T1000 (cell line): ENCODE results near the gene KATNB1.
"Not testable (repeated sequence)": the region's sequence is repeated elsewhere in the genome, so short reads cannot be mapped to it uniquely, and the experiment has no call there.

Experiments
- DNase-seq: peaks from one replicate; lab custom pipeline; 2025; ENCODE audit warnings: mixed read lengths; lab: John Stamatoyannopoulos, UW

KATNB1 gene

DNA sequence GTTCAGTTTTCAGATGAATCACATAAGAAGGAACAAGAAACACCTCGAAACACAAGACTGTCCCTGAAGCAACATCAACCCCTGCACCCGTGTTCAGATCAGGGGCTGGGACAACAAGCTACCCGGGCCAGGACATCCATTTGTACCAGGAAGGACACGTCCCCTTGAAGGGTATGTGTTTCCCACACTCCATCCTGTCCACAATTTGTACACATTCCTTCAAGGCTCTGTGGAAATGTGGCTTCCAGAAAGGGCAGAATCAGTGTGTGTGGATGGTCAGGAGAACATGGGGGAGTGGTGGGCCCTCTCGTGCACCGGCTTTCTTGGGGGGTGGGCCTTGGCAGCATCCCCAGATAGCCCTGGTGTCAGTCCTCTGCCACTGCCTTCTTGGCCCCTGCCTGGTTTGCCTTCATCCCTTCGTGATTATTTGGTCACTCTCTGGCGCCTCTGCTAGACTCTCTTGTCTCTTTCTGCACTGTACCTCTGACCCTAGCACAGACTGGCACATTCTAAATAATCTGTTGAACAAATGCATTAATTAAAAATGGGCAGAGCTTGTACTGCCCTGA lies 56.4 kb downstream of the KATNB1 start:
- no peak for DNase-seq

DNA sequence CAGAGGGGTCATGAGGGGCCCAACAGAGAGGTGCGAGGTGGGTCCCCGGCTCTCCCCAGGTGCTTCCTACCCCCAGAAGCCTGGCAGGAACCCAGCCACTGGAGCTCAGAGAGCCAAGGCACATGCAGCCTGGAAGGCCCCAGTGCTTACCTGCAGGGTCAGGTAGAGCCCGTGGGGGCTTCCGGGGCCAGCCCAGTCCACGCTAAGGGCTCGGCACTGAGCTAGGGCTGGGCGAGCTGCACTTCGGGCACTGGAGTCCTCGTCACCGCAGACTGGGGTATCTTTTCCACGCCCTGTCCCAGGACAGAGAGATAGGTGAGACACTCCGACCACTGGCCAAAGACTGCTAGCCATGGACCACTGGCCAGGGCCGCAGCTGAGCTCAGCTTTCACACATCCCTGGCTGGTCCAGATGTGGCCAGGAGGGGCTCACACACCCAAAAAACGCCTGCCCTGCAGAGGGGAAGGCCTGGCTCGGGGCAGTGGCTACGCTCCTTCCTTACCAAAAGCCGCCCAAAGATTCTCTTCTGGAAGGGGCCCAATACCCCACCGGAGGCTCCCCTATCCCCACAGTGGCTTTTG lies 59.4 kb downstream of the KATNB1 start:
- DNase-seq = no peak

DNA sequence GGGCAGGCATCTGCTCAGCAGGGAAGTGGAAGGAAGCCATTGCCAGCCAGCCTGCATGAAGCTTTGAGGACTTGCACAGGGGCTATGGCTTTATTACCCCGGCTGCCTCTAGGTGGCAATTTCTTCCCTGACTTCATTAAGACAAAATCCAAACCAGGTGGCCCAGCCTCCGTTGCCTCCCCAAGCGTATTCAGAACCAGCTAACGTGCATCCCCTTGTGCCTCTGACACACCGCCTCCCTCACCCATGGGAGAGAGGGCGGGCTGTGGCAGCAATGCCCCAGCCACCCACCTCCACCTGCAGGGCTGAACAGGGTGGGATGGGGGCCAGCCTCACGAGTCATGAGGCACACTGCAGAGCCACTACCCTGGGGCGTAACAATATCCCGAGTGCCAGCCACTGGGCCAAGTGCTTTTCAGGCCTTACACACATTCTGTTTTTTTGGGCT lies 59.9 kb downstream of the KATNB1 start:
- no peak for DNase-seq

DNA sequence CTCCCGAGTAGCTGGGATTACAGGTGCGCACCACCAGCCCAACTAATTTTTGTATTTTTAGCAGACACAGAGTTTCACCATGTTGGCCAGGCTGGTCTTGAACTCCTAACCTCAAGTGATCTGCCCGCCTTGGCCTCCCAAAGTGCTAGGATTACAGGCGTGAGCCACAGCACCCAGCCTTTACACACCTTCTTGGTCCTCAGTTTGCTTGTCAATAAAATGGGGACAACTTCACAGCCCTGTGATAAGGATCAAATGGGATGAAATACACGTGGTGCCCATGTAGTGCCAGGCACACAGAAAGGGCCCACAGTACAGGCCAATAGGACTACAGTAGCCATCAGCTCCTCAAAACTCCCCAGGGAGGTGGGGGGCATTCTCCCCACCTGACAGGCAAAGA lies 60.4 kb downstream of the KATNB1 start:
- not testable (repeated sequence) for DNase-seq

DNA sequence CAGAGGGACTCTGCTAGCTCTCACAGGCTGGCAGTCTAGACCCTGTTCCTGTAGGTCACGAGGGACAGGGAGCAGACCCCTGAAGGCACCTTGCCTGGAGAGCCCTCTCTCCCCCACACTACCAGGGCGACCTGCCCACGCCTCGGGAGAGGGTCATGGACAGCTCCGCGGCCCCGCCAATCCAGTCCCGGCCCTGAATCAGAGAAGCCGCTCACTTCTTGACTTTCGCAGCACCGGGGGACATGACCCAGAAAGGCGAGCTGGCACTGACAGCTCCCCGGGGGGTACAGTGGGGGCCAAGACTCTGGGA lies 61.6 kb downstream of the KATNB1 start:
- DNase-seq = no peak

DNA sequence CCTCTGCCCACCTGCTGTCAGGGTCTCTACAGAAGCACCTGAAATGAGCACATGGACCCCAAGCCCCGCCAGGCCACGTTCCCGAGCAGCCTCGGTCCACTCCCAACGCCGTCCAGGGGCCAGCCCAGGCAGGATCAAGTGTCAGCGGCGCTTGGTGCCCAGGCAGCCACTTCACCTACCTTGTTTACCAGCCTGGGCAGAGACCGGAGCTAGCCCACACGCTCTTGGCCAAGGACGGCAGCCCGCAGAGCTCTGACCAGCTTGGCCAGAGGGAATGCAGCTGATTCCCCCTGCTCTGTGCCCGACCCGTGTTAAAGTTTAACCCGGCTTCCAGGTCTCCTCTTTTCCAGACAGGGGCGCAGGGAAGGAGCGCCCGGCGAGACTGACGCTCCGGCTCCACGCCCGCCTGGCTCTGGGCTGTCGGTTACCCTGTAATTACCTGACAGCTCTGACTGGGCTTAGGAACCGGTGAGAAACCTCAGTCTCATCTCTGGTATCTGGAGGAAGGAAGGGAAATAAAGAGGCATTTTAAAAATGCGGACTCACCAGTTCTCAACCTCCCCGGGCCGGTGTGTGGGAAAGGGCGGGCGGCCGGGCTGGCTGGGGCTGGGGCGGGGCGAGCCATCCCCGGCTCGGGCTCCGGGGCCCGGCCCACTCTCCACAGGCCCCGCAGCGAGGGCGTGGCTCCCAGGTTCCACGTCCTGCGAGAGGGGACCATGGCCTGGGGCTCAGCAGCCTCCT lies 62.1 kb downstream of the KATNB1 start:
- no peak for DNase-seq

DNA sequence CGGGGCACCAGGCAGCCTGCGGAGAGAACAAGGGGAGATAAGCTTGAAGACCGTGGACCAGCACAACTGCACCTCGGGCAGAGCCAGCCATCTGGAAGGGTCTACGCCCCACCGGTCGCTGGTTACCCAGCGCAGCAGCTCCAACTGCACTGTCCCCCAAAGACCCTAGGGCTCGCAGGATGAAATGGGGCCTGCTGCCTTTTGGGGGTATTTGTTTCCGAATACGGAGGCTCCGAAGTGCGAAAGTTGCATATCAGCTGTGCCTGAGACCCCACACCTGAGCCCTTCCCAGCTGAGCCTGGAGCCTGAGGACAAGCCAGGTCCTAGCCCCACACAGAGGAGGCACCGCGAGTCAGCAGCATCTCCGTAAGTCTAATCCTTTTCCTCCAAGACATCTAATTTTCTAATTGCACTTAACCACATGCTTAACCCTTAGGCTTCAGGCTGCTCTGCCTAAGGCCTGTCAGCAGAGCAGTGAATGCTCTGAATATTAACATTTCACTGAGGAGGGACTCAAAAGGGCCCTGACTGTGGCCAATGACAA lies 62.8 kb downstream of the KATNB1 start:
- no peak for DNase-seq

DNA sequence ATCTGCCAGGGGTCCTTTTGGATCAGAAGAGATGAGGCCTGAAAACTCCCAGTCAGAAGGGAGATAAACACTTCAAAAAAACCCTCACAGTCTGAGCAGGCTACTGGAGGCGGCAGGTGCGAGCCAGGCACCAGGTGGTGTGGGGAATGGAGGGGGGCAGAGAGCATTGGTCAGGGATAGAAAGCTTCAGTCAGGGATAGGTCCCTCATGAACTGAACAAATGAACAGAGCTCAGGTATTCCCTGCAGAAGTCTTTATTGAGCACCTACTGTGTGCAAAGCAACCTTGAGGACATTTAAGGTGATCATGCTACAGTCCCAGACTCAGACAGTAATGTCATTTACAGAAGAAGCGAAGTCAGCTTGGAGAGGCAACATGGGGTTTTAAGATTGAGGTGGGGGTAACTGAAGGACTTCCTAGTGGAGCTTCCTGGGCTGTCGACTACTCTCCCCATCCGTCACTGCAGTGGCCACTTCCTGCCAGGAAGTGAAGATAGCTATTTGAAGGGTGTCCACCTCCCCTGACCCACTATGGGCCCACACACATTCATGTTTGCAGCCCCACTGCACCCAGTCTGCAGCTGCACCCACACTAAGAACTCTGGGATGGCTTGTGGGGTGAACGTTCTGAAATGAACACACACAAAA lies 63.5 kb downstream of the KATNB1 start:
- DNase-seq = no peak

DNA sequence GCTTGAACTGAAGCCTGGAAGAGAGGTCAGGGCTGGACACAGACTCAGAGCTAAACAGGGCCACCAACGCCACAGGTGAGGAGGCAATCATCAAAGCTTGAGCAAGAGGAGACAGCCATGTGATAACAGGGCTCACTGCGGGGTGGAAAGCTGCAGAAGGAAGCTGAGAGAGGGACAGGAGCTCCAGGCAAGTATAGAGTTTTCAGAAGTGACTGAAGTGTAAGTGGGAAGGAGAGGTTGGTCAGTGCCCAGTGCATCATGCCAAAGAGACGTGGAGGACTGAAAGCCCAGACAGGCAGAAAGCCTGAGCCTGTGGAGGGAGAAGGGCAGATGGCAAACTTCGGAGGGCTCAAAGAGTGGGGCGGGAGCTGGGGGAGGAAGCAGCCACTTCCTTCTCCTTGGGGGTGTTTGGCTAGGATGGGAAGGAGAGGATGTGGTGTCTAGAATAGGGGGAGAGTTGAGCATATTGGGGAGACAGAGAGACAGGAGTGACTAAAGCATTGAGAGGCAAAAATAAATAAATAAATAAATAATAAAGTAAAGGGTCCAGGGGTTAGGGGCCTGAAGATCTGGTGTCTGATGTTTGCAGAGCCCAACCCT lies 64.1 kb downstream of the KATNB1 start:
- no peak for DNase-seq

DNA sequence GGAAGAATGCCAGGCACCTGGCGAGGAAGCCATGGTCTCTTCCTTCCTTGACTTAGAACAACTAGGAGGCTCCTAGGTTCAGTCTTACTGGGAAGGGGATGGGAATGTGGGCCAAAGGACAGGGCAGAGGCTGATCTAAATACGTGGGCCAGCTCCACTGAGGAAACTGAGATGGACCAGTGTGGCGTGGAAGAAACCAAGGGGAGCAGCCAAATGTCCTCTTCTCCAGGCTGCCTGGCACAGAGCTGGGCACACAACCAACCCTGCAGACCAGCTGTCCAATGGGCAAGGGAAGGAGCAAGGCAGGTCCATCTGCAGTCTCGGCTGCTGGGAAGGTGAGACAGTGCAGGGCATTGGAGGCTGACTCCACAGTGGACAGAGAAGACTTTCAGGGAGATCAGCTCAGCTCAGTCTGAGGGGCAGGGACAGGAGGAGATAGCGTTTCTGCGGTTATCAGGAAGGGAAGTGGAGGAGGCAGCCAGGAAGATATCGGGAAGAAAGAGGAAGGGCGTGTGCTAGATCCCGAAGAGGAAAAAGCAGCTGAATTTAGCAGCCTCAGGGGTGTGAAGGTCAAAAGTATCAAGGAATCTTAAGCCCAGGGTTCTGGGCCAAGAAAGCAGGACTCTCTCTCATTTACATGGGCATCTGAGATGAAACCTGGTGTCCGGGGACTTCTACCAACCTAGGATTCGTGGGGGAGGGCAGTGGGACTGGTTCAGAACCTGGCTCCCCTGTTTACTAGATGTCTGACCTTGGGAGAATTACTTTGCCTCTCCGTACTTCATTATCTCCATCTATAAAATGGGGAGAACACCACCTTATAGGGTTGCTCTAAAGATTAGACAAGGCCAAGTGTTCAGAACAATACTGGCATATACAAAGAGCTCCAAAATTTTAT lies 64.9 kb downstream of the KATNB1 start:
- DNase-seq = no peak

DNA sequence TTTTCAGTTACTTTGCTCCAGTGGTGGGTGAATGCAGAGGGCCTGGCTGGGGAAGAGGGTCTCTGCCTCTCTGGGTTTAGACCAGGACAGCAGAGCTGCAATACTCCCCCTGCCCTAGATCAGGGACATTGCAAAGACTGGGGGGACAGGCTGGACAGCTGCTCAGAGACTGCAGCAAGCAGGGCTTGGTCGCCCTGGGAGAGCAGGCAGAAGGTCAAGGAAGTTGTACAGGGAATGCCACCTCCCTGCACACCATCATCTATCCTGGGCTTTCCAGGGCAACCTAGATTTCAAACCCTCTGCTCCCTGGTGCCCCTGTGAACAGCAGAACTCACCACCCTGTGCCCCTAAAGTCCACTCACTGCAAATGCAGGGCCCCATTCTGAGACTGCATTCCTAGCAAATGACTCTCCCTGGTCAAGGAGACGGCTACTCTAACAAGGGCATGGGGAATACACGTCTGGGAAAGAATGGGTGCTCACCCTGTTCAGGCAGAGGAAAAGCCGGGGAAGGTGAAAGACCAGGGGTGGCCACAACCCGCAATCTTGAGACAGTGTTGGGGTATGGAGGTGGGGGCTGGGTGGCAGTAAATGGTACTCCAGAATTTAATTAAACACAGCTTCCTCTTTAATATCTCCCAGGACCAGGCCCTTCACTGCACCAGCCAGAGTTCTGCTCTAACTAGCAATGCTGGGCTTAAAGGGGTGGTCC lies 65.7 kb downstream of the KATNB1 start:
- no peak for DNase-seq

DNA sequence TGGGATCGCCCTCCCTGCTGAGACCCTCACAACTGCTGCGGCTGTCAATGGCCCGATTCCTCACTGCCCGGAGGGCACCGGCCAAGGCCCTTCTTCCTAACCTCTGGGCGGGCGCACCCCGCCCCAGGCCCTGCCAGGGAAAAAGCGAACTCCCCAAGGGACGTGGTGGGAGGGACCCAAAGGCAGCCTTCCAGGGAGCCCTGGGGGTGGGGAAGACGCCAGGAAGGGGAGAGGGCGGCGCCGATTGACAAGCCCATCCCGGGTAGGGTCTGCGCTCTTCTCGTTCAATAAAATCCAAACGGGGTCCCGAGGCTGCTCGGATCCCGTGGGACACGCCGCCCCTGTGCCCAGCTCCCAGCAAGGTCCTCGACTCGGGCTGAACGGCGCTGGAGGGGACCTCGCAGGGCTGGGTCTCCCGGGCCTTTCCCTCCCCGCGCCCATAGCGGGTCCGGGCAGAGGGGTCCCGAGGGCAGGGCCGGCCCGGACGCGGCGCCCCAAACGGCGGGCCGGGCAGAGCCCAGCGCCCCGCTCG lies 66.3 kb downstream of the KATNB1 start:
- DNase-seq = no peak

DNA sequence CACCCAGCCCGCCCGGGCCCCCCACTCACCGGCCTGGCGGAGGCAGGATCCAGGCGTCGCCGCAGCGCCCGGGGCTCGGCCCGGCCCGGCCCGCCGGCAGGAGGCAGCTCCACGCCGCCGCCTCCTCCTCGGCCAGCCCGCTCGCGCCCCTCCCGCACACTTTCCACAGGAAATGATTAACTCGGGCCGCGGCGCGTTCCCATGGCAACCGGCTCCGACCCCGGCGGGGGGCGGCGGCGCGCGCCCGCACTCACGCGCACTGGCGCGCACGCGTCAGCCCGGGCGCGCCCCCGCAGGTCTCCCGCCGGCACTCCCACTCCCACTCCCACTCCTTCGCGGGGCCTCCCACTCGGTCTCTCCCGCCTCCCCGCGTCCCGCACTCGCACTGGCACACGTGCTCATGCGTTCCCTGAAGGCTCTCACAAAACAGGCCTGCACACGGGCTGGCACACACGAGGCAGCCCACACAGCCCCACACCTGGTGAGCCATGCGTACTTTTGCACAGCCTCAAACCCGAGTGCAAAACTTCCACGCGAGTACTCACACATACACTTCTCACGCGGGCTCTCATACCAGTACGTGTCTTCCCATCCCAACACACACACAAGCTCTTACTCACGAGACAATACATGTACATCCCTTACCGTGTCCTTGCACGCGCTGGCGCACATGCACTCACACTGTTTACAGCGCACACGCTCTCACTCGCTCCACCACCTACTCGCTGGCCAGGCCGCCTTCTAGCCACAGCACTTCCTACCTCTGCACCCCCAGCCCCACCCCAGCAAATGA lies 67.0 kb downstream of the KATNB1 start, which contains the start of gene KIFC3:
Gene KIFC3, minus strand, starts transcription at position 151 of the 793 bp plus-strand sequence. CDS start 4,248 bp downstream, outside the sequence.
- peak; percentile 60 for DNase-seq

DNA sequence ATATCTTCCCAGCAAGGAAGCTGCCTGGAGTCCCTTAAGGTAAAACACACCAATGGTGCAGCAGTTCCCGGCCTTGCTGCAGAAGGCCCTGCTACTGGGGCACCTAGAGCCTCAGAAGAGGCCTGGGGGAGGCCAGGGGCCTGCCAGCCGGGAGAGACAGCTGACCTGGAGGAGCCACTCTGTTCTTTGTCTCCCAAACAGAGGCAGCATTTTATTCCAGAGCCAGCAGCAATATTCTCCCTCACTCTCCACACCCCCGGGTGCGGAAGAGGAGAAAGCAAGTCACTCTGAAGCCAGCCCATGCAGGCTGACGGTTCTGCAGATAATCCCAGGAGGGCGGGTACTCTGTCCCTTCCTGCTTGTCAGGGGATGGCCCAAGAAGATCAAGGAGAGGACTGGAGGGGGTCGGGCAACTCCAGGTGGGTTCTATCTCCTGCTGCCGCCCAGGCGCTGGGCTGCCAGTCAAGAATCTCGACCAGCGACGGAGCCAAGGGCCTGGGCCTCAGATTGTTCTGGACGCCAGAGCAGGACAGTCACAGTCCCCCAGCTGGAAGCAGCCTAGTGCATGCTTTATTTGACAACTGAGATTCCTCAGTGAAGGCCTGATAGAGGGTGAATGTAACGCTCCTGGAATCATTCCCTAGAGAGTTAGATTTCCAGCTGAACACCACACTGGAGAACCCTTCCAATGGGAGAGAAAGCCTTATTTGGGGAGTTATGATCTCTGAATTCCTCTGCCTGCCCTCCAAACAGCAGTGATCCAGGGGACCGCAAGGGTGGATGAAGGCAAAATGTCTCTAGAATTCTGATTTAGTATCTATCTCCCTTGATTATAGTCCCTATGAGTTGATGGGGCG lies 67.8 kb downstream of the KATNB1 start:
- no peak for DNase-seq

DNA sequence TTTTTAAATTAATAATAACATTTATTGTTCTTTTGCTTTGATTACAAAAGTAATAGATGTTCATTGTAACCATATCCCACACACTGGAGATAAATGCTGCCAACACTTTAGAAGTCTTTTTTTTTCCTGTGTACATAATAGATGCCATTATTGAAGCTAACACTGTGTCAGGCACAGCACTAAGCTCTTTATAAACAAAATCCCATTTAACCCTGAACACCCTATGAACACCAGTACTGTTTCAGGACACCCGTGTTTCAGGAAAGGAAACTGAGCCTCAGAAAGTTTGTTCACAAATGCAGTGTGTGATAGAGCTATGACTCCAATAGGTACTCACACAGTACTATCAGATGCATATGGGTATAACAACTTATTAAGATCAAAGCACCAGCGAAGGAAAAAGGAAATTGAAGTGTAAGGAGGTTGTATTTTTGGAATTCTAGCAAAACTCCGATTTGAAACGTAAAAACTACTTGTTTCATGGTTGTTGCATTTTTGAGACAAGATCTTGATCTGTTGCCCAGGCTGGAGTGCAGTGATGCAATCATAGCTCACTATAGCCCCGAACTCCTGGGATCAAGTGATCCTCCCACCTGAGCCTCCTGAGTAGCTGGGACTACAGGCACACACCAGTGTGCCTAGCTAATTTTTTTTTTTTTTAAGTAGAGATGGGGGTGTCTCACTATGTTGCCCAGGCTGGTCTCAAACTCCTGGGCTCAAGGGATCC lies 68.7 kb downstream of the KATNB1 start:
- no peak for DNase-seq

DNA sequence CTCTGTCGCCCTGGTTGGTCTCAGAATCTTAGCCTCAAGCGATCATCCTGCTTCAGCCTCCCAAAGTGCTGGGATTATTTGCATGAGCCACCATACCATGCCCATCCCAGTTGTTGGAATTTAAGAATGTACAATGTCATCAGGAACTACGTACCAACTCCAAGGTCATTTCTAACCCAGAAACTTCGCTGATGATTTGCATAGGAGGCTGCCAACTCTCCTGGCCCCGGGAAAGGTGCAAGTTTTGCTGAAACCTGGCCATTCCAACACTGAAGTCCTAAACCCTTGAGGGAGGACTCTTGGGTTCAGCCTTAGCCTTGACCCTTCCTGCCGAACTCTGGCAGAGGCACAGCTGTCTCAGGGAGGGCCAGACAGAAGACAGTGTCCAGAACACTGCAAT lies 69.6 kb downstream of the KATNB1 start:
- no peak for DNase-seq
